A549 (cell line): ENCODE measurements around the gene SP5. TPM values are rescaled to one million over a fixed set of nuclear protein-coding genes. Genes with fewer than 3 reads are reported as not detected.
"Not testable (repeated sequence)": the region's sequence is repeated elsewhere in the genome, so short reads cannot be mapped to it uniquely, and the experiment has no call there.

Experiments used
- ATAC-seq, 2 experiments: fragments of 200-7000 bp in 1 of 2; fragments of >200 bp in 1 of 2; cut with Nextera tagmentation in 1 of 2; cut with Tn5 transposase in 1 of 2; 3 replicates each; pipeline versions ENCODE4 v1.8.0 to v1.9.1; 2018 to 2020; ENCODE audit warnings: mild to moderate bottlenecking in 1 of 2, moderate library complexity in 1 of 2
- CTCF ChIA-PET: fragments of 300-600 bp; sonication (Branson Sonifier 250); formaldehyde crosslinking; extraction: SDS; loops from one replicate; lab custom pipeline; 2021; ENCODE audit warnings: antibody characterized with exemption, inconsistent platforms; lab: Yijun Ruan, JAX
- POLR2A ChIA-PET: fragments of 350-600 bp; formaldehyde crosslinking; extraction: SDS; loops from one replicate; lab custom pipeline; 2021; ENCODE audit warnings: antibody characterized with exemption, inconsistent platforms; lab: Yijun Ruan, JAX
- DNase-seq, 2 experiments: peaks; one replicate each; pipeline versions ENCODE4 v3.0.0 to v3.0.0-alpha.2; 2011 to 2016; ENCODE audit warnings: low read depth in 1 of 2, low spot score in 1 of 2
- FAIRE-seq: peaks from 2 replicates; lab custom pipeline; 2011; peaks lifted over from hg19 to GRCh38; lab: Jason Lieb, UNC
- H3K27ac ChIP-seq, 2 experiments: fragments of >200 bp; sonication (Bioruptor Twin); formaldehyde crosslinking; 3 replicates each; pipeline ENCODE4 v1.5.1; 2016 to 2017
- H3K4me1 ChIP-seq: fragments of >200 bp; sonication (Bioruptor Twin); formaldehyde crosslinking; 3 replicates; pipeline ENCODE4 v1.6.1; 2016
- H3K4me2 ChIP-seq: fragments of >200 bp; sonication (Bioruptor Twin); formaldehyde crosslinking; 3 replicates; pipeline ENCODE4 v1.6.1; 2016
- H3K4me3 ChIP-seq: fragments of >200 bp; sonication (Bioruptor Twin); formaldehyde crosslinking; 3 replicates; pipeline ENCODE4 v1.5.1; 2016
- H3K9me3 ChIP-seq: fragments of >200 bp; sonication (Bioruptor Twin); formaldehyde crosslinking; 3 replicates; pipeline ENCODE4 v1.6.1; 2016
- BHLHE40 ChIP-seq: IDR thresholded peaks from 2 replicates; pipeline ENCODE4 v1.6.1; 2012; ENCODE audit warnings: low read depth, low read length, inconsistent platforms
- CBX8 ChIP-seq: fragments of 200-600 bp; sonication (generic); IDR thresholded peaks from 2 replicates; pipeline ENCODE4 v1.6.1; 2016
- CEBPB ChIP-seq, 2 experiments: fragments of >200 bp in 1 of 2; sonication (Bioruptor Twin) in 1 of 2; formaldehyde crosslinking in 1 of 2; IDR thresholded peaks; 2 replicates each; pipeline ENCODE4 v1.6.1; 2012 to 2016
- CHD2 ChIP-seq: fragments of 150-350 bp; IDR thresholded peaks from 2 replicates; pipeline ENCODE4 v1.6.1; 2014; ENCODE audit warnings: low read length; ENCODE audit not compliant: partially characterized antibody
- CHD4 ChIP-seq: fragments of 200-600 bp; sonication (generic); IDR thresholded peaks from 2 replicates; pipeline ENCODE4 v1.6.1; 2016; ENCODE audit warnings: antibody characterized with exemption, mild to moderate bottlenecking, borderline replicate concordance
- CTCF ChIP-seq: fragments of >200 bp; sonication (Bioruptor Twin); formaldehyde crosslinking; IDR thresholded peaks from 3 replicates; pipeline ENCODE4 v1.5.1; 2016
- EHF ChIP-seq: fragments of 250-450 bp; sonication (Bioruptor Pico); IDR thresholded peaks from 2 replicates; pipeline ENCODE4 v1.5.0; 2020; ENCODE audit warnings: mild to moderate bottlenecking
- EHMT2 ChIP-seq: fragments of 200-600 bp; sonication (generic); IDR thresholded peaks from 2 replicates; pipeline ENCODE4 v1.6.1; 2016; ENCODE audit warnings: antibody characterized with exemption, low read depth, mild to moderate bottlenecking, moderate library complexity
- ELK1 ChIP-seq: fragments of 150-350 bp; IDR thresholded peaks from 2 replicates; pipeline ENCODE4 v1.6.1; 2014; ENCODE audit warnings: low read depth, mild to moderate bottlenecking, low read length
- EP300 ChIP-seq, 2 experiments: fragments of >200 bp; sonication (Bioruptor Twin); formaldehyde crosslinking; IDR thresholded peaks; 2 replicates in 1 of 2; 3 replicates in 1 of 2; pipeline ENCODE4 v1.6.1; 2016 to 2017
- FOSB ChIP-seq: fragments of 250-450 bp; sonication (Bioruptor Pico); IDR thresholded peaks from 2 replicates; pipeline ENCODE4 v1.5.0; 2020; ENCODE audit warnings: mild to moderate bottlenecking, moderate library complexity
- GATA3 ChIP-seq: IDR thresholded peaks from 2 replicates; pipeline ENCODE4 v1.6.1; 2012; ENCODE audit warnings: borderline replicate concordance
- HDAC2 ChIP-seq: fragments of 200-600 bp; sonication (generic); IDR thresholded peaks from 2 replicates; pipeline ENCODE4 v1.6.1; 2016
- HES2 ChIP-seq: fragments of >200 bp; sonication (Bioruptor Twin); formaldehyde crosslinking; IDR thresholded peaks from 2 replicates; pipeline ENCODE4 v1.6.1; 2016
- HOXA7 ChIP-seq: fragments of 250-450 bp; sonication (Bioruptor Pico); IDR thresholded peaks from 2 replicates; pipeline ENCODE4 v1.5.0; 2020; ENCODE audit warnings: mild to moderate bottlenecking, moderate library complexity
- HOXB13 ChIP-seq: fragments of 250-450 bp; sonication (Bioruptor Pico); IDR thresholded peaks from 2 replicates; pipeline ENCODE4 v1.5.0; 2020; ENCODE audit warnings: low read depth, mild to moderate bottlenecking, moderate library complexity
- HOXB5 ChIP-seq: fragments of 250-450 bp; sonication (Bioruptor Pico); IDR thresholded peaks from 2 replicates; pipeline ENCODE4 v1.5.0; 2020; ENCODE audit warnings: mild to moderate bottlenecking, moderate library complexity
- JUNB ChIP-seq: fragments of >200 bp; sonication (Bioruptor Twin); formaldehyde crosslinking; IDR thresholded peaks from 2 replicates; pipeline ENCODE4 v1.6.1; 2016
- KDM1A ChIP-seq: fragments of 200-600 bp; sonication (generic); IDR thresholded peaks from 2 replicates; pipeline ENCODE4 v1.6.1; 2016; ENCODE audit warnings: low read depth, mild to moderate bottlenecking
- MAX ChIP-seq: IDR thresholded peaks from 2 replicates; pipeline ENCODE4 v1.6.1; 2012
- MAZ ChIP-seq: fragments of 150-350 bp; IDR thresholded peaks from 2 replicates; pipeline ENCODE4 v1.6.1; 2014; ENCODE audit warnings: antibody characterized with exemption, low read depth, low read length, borderline replicate concordance
- POLR2A ChIP-seq: IDR thresholded peaks from 2 replicates; pipeline ENCODE4 v1.6.1; 2012; ENCODE audit warnings: mild to moderate bottlenecking, low read length
- RFX5 ChIP-seq: fragments of 450-650 bp; IDR thresholded peaks from 2 replicates; pipeline ENCODE4 v1.7.1; 2014; ENCODE audit warnings: antibody characterized with exemption, mild to moderate bottlenecking, moderate library complexity
- RNF2 ChIP-seq: fragments of 200-600 bp; sonication (generic); IDR thresholded peaks from 2 replicates; pipeline ENCODE4 v1.6.1; 2016; ENCODE audit warnings: low read depth, mild to moderate bottlenecking, antibody characterized with exemption, moderate library complexity, borderline replicate concordance
- SMC3 ChIP-seq: fragments of >200 bp; sonication (Bioruptor Twin); formaldehyde crosslinking; IDR thresholded peaks from 3 replicates; pipeline ENCODE4 v1.6.1; 2018; ENCODE audit warnings: inconsistent platforms
- TFCP2L1 ChIP-seq: fragments of 250-450 bp; sonication (Bioruptor Pico); IDR thresholded peaks from 2 replicates; pipeline ENCODE4 v1.5.0; 2021; ENCODE audit warnings: mild to moderate bottlenecking
- TP53 ChIP-seq: fragments of 250-450 bp; sonication (Bioruptor Pico); IDR thresholded peaks from 2 replicates; pipeline ENCODE4 v1.5.0; 2021; ENCODE audit warnings: mild to moderate bottlenecking, moderate library complexity
- USF2 ChIP-seq: fragments of 450-650 bp; IDR thresholded peaks from 2 replicates; pipeline ENCODE4 v1.6.1; 2014; ENCODE audit warnings: antibody characterized with exemption
- ZC3H11A ChIP-seq: fragments of 450-650 bp; IDR thresholded peaks from 2 replicates; pipeline ENCODE4 v1.6.1; 2014; ENCODE audit warnings: antibody characterized with exemption, mild to moderate bottlenecking
- ZNF302 ChIP-seq: fragments of 250-450 bp; sonication (Bioruptor Pico); IDR thresholded peaks from 2 replicates; pipeline ENCODE4 v1.9.0; 2021; ENCODE audit warnings: inconsistent platforms, mild to moderate bottlenecking, moderate library complexity
- ZSCAN20 ChIP-seq: fragments of 250-450 bp; sonication (Bioruptor Pico); IDR thresholded peaks from 2 replicates; pipeline ENCODE4 v1.8.0; 2022; ENCODE audit warnings: mild to moderate bottlenecking, moderate library complexity
- WGBS: methylation state at CpG from one replicate; pipeline ENCODE4 v1.1.6; 2017; ENCODE audit errors: missing lambda C conversion rate; 5-methylcytosine and 5-hydroxymethylcytosine counted together
- polyA plus RNA-seq, 4 experiments: library from polyadenylated mRNA; depleted of rRNA in 3 of 4; stranded (reverse); fragments of >200 nt; fragmentation: RNase III in 1 of 4; extraction: RNeasy Plus Mini Kit Qiagen cat#74134 plus additional on column Dnase treatment in 1 of 4; gene quantifications; 2 replicates in 3 of 4; 3 replicates in 1 of 4; pipeline ENCODE4 v1.2.3, GENCODE V29; 2011 to 2017

The SP5 gene
- polyA plus RNA-seq, 2 of the 4 experiments (the other 2 are of a cell fraction), result not detected

GRCh38 chr2:170669909-170670308, 45.2 kb upstream of the SP5 start:
- Histone ChIP-seq H3K4me2 (no peak overlapping the region), H3K9me3 (no peaks in the 10 kb centered on the region), H3K4me3 (no peak overlapping the region), H3K27ac (no peak overlapping the region), H3K4me1 (no peaks in the 10 kb centered on the region)
- DNase-seq, result no peak
- TF ChIP-seq EP300 (IDR thresholded peaks at IDR 0.05), result no peak
- no peak for TF ChIP-seq RFX5
- TF ChIP-seq CHD2, result no peak
- TF ChIP-seq BHLHE40, result no peak
- no peak for TF ChIP-seq CTCF
- no peak for TF ChIP-seq SMC3
- TF ChIP-seq USF2, result no peak
- TF ChIP-seq HOXB5 (CRISPR knock-in tag), result no peak
- no peak for TF ChIP-seq POLR2A
- no peak for TF ChIP-seq HOXB13
- TF ChIP-seq MAX, result no peak
- 61% methylated on average over 3 of the region's 3 CpGs for WGBS
- no peak for ATAC-seq
- ChIA-PET CTCF (no interaction called here), POLR2A (no interaction called here)
- no peak for FAIRE-seq

GRCh38 chr2:170670651-170671050, 44.5 kb upstream of the SP5 start:
- POLR2A ChIA-PET, result no interaction called here
- CTCF ChIA-PET, result interaction anchor here (0.6 to 2.1 kb wide), 3 partner anchors 11 to 262 kb away, joined by 3 to 6 read pairs (median 3); no protein-coding TSS in a partner anchor
- Histone ChIP-seq H3K9me3 (no peaks in the 10 kb centered on the region), H3K27ac (no peak overlapping the region), H3K4me1 (no peaks in the 10 kb centered on the region), H3K4me2 (no peak overlapping the region), H3K4me3 (no peak overlapping the region)
- DNase-seq (no peak), ATAC-seq (no peak), FAIRE-seq (no peak)
- no peak for TF ChIP-seq EHMT2
- TF ChIP-seq TP53 (CRISPR knock-in tag), result no peak
- no peak for TF ChIP-seq KDM1A
- TF ChIP-seq ZNF302 (CRISPR knock-in tag), result no peak
- TF ChIP-seq HDAC2, result no peak
- TF ChIP-seq TFCP2L1, result no peak
- no peak for TF ChIP-seq ZC3H11A
- TF ChIP-seq GATA3, result no peak
- TF ChIP-seq CHD4, result no peak
- no peak for TF ChIP-seq CBX8
- TF ChIP-seq CEBPB (IDR thresholded peaks at IDR 0.05), result no peak
- TF ChIP-seq FOSB (CRISPR knock-in tag), result no peak
- TF ChIP-seq HOXB13, result no peak
- TF ChIP-seq HOXA7 (CRISPR knock-in tag), result no peak
- 52% methylated on average over 2 of the region's 2 CpGs for WGBS

GRCh38 chr2:170671079-170671478, 44.1 kb upstream of the SP5 start:
- H3K27ac ChIP-seq, result no peak overlapping the region
- POLR2A ChIA-PET, result no interaction called here
- CTCF ChIA-PET, result interaction anchor here (0.6 to 2.1 kb wide), 3 partner anchors 11 to 262 kb away, joined by 3 to 6 read pairs (median 3); no protein-coding TSS in a partner anchor
- no peak overlapping the region for H3K4me3 ChIP-seq
- no peaks in the 10 kb centered on the region for H3K9me3 ChIP-seq
- TF ChIP-seq HES2 (no peak), MAZ (no peak), TP53 (CRISPR knock-in tag) (no peak), ZNF302 (CRISPR knock-in tag) (no peak), ZSCAN20 (no peak), SMC3 (no peak), EHF (CRISPR knock-in tag) (no peak), MAX (no peak), JUNB (no peak), ELK1 (no peak), CHD4 (no peak), RNF2 (no peak)
- no peak overlapping the region for H3K4me2 ChIP-seq
- DNase-seq (no peak), FAIRE-seq (no peak), ATAC-seq (no peak)
- H3K4me1 ChIP-seq, result no peaks in the 10 kb centered on the region
- WGBS, result 82% methylated on average over 9 of the region's 9 CpGs

GRCh38 chr2:170674282-170674681, 40.9 kb upstream of the SP5 start:
- H3K4me1 ChIP-seq, H3K4me2 ChIP-seq, H3K9me3 ChIP-seq, FAIRE-seq, DNase-seq, H3K27ac ChIP-seq, CTCF ChIA-PET, H3K4me3 ChIP-seq, ATAC-seq, POLR2A ChIA-PET: not testable (repeated sequence)
